ENCODE data around the gene ZNF84. TPM values are rescaled to one million over a fixed set of nuclear protein-coding genes. Genes with fewer than 3 reads are reported as not detected.

The ZNF84 gene
- total and polyA plus RNA-seq, 2 experiments from 2014 or later = 21.1 to 46.6 TPM

DNA sequence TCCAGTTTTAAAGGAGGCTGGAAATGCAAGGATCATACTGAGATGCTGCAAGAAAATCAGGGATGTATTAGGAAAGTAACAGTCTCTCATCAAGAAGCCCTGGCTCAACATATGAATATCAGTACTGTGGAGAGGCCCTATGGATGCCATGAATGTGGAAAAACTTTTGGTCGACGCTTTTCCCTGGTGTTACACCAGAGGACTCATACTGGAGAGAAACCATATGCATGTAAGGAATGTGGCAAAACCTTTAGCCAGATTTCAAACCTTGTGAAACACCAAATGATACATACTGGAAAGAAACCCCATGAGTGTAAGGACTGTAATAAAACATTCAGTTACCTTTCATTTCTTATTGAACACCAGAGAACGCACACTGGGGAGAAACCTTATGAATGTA lies 68.3 kb downstream of the ZNF84 start (continued):
- no peak for TF ChIP-seq ZNF331 (CRISPR knock-in tag; IDR thresholded peaks at IDR 0.05; ENCODE audit: low read depth)
- TF ChIP-seq, protein P1, sequence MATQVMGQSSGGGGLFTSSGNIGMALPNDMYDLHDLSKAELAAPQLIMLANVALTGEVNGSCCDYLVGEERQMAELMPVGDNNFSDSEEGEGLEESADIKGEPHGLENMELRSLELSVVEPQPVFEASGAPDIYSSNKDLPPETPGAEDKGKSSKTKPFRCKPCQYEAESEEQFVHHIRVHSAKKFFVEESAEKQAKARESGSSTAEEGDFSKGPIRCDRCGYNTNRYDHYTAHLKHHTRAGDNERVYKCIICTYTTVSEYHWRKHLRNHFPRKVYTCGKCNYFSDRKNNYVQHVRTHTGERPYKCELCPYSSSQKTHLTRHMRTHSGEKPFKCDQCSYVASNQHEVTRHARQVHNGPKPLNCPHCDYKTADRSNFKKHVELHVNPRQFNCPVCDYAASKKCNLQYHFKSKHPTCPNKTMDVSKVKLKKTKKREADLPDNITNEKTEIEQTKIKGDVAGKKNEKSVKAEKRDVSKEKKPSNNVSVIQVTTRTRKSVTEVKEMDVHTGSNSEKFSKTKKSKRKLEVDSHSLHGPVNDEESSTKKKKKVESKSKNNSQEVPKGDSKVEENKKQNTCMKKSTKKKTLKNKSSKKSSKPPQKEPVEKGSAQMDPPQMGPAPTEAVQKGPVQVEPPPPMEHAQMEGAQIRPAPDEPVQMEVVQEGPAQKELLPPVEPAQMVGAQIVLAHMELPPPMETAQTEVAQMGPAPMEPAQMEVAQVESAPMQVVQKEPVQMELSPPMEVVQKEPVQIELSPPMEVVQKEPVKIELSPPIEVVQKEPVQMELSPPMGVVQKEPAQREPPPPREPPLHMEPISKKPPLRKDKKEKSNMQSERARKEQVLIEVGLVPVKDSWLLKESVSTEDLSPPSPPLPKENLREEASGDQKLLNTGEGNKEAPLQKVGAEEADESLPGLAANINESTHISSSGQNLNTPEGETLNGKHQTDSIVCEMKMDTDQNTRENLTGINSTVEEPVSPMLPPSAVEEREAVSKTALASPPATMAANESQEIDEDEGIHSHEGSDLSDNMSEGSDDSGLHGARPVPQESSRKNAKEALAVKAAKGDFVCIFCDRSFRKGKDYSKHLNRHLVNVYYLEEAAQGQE (IDR thresholded peaks at IDR 0.05; ENCODE audit: unreplicated experiment) = no peak
- TF ChIP-seq NANOG (IDR thresholded peaks at IDR 0.05; ENCODE audit: borderline replicate concordance) = no peak

DNA sequence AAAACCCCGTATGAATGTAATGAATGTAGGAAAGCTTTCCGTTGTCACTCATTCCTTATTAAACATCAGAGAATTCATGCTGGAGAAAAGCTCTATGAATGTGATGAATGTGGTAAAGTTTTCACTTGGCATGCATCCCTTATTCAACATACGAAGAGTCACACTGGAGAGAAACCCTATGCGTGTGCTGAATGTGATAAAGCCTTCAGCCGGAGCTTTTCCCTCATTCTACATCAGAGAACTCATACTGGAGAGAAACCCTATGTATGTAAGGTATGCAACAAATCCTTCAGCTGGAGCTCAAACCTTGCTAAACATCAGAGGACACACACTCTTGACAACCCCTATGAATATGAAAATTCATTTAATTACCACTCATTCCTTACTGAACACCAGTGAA lies 68.9 kb downstream of the ZNF84 start:
- Histone ChIP-seq H3K27me3 (ENCODE audit: insufficient read depth) (no peaks in the 10 kb centered on the region), H3K79me2 (replicated peaks; ENCODE audit: insufficient read depth) (0 out of 2 replicates have a peak, but pooled peaks cover 12% of the 10 kb centered on the region), H3K36me3 (ENCODE audit: insufficient read depth) (peaks cover 86% of the 10 kb centered on the region), H4K20me1 (replicated peaks; ENCODE audit: insufficient read depth) (no peaks in the 10 kb centered on the region), H3K4me1 (ENCODE audit: insufficient read depth) (no peaks in the 10 kb centered on the region), H3F3A (replicated peaks; ENCODE audit: low read depth) (no peaks in the 10 kb centered on the region), H2AFZ (no peak overlapping the region), H3K9me2 (ENCODE audit: insufficient read depth) (no peaks in the 10 kb centered on the region), H3K4me3 (peak overlapping the region; percentile 9; the same call in 1 of the 2 replicates), H3K27ac (ENCODE audit: low read depth) (no peak overlapping the region), H3K4me2 (no peak overlapping the region)
- TF ChIP-seq ZNF114 (CRISPR knock-in tag; IDR thresholded peaks at IDR 0.05) (no peak), ZNF331 (CRISPR knock-in tag; IDR thresholded peaks at IDR 0.05; ENCODE audit: low read depth) (no peak)
- Mint-ChIP-seq H3K36me3 (ENCODE audit: low read depth) (peaks cover 100% of the 10 kb centered on the region), H3K27ac (no peak overlapping the region), H3K4me3 (no peak overlapping the region), H3K27me3 (ENCODE audit: insufficient read depth, low read depth, poor library complexity) (no peaks in the 10 kb centered on the region), H3K4me1 (no peaks in the 10 kb centered on the region), H3K9me3 (peaks cover 99% of the 10 kb centered on the region)
- peak; percentile 25 for DNase-seq (ENCODE audit: low spot score)
- ATAC-seq = no peak

DNA sequence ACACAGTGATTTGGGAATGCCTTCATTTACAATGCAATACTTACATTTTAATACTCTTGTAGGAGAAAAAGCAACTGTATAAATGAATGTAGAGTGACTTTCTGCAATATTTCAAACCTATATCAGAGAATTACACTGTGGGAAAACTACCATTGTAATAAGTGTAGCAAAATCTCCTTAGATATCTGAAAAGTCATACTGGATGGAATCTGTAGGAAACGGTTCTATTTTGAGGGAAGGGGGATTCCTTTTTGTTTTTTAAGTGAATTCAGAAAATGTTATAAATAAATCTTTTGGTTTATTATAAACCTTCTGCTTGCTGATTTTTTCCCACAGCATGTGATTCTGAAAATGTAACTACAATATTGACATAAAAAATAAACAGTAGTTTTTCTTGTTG lies 69.8 kb downstream of the ZNF84 start:
- peaks cover 81% of the 10 kb centered on the region for H3K36me3 ChIP-seq (ENCODE audit: insufficient read depth)
- peaks cover 98% of the 10 kb centered on the region for H3K9me3 Mint-ChIP-seq

DNA sequence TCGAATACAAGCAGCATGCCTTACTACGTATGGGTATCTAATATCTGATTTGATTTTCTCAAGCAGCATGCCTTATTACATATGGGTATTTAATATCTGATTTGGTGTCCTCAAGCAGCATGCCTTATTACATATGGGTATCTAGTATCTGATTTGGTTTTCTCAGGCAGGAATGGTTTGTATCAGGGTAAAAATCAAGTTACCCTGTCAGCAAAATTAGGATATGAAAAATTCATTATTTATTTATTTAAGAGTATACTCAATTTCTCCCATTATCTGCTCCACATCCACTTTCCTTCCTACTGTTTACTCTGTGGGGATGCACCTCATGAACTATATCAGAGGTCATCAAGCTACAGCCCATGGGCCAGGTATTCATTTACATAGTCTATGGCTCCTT lies 70.8 kb downstream of the ZNF84 start:
- peaks cover 15% of the 10 kb centered on the region; the same call in 1 of the 2 replicates for H3K79me2 ChIP-seq (replicated peaks; ENCODE audit: insufficient read depth)
- peaks cover 4% of the 10 kb centered on the region for H3K27me3 Mint-ChIP-seq (ENCODE audit: insufficient read depth, low read depth, poor library complexity)
- H3K9me2 ChIP-seq (ENCODE audit: insufficient read depth) = no peaks in the 10 kb centered on the region
- peaks cover 96% of the 10 kb centered on the region for H3K9me3 Mint-ChIP-seq
- peaks cover 96% of the 10 kb centered on the region for H3K36me3 Mint-ChIP-seq (ENCODE audit: low read depth)
- no peaks in the 10 kb centered on the region for H3K4me1 ChIP-seq (ENCODE audit: insufficient read depth)
- no peak overlapping the region for H3K4me3 Mint-ChIP-seq
- no peak overlapping the region for H3K27ac Mint-ChIP-seq
- H3K4me1 Mint-ChIP-seq = no peaks in the 10 kb centered on the region
- H3K27me3 ChIP-seq (ENCODE audit: insufficient read depth) = no peaks in the 10 kb centered on the region
- H3K36me3 ChIP-seq (ENCODE audit: insufficient read depth) = peaks cover 79% of the 10 kb centered on the region
- no peaks in the 10 kb centered on the region for H4K20me1 ChIP-seq (replicated peaks; ENCODE audit: insufficient read depth)
- H3F3A ChIP-seq (replicated peaks; ENCODE audit: low read depth) = no peaks in the 10 kb centered on the region
- no peak overlapping the region for H3K4me2 ChIP-seq
- H3K4me3 ChIP-seq = no peak overlapping the region
- ATAC-seq = no peak
- no peak overlapping the region for H2AFZ ChIP-seq
- no peak overlapping the region for H3K27ac ChIP-seq (ENCODE audit: low read depth)
- DNase-seq (ENCODE audit: low spot score) = no peak
- no peak for TF ChIP-seq CREB1 (CRISPR knock-in tag; IDR thresholded peaks at IDR 0.05; ENCODE audit: low read depth)

More for the DNA sequence above, 69.8 kb downstream of the ZNF84 start:
- Histone ChIP-seq H2AFZ (no peak overlapping the region), H3K27me3 (ENCODE audit: insufficient read depth) (no peaks in the 10 kb centered on the region), H3K4me2 (no peak overlapping the region), H3K79me2 (replicated peaks; ENCODE audit: insufficient read depth) (peaks cover 14% of the 10 kb centered on the region; the same call in 1 of the 2 replicates), H3K9me2 (ENCODE audit: insufficient read depth) (no peaks in the 10 kb centered on the region), H3K4me3 (no peak overlapping the region), H3K27ac (ENCODE audit: low read depth) (no peak overlapping the region), H3K4me1 (ENCODE audit: insufficient read depth) (no peaks in the 10 kb centered on the region), H3F3A (replicated peaks; ENCODE audit: low read depth) (no peaks in the 10 kb centered on the region), H4K20me1 (replicated peaks; ENCODE audit: insufficient read depth) (no peaks in the 10 kb centered on the region)
- H3K4me3 Mint-ChIP-seq = no peak overlapping the region
- peaks cover 99% of the 10 kb centered on the region for H3K36me3 Mint-ChIP-seq (ENCODE audit: low read depth)
- H3K27me3 Mint-ChIP-seq (ENCODE audit: insufficient read depth, low read depth, poor library complexity) = no peaks in the 10 kb centered on the region
- DNase-seq (ENCODE audit: low spot score) (no peak), ATAC-seq (no peak)
- no peak overlapping the region for H3K27ac Mint-ChIP-seq
- no peak for TF ChIP-seq EZH2phosphoT487 (IDR thresholded peaks at IDR 0.05; ENCODE audit: unreplicated experiment)
- no peaks in the 10 kb centered on the region for H3K4me1 Mint-ChIP-seq

All from GM23338 (cell line).